OCI-LY1 (cell line): ENCODE measurements around the gene CREB5.

ENCODE experiments used
- H2AFZ ChIP-seq: fragments of 200-600 bp; sonication (generic), shearing (Covaris generic); 2 replicates; pipeline ENCODE4 v1.6.0; 2014; ENCODE audit warnings: antibody characterized with exemption, mild to moderate bottlenecking, low read length
- H3F3A ChIP-seq: fragments of 200-600 bp; sonication (generic), shearing (Covaris generic); 2 replicates; pipeline ENCODE4 v1.6.0; 2014; ENCODE audit warnings: mild to moderate bottlenecking, antibody characterized with exemption, low read length, moderate library complexity; ENCODE audit not compliant: insufficient read depth
- H3K27ac ChIP-seq: fragments of 200-600 bp; sonication (generic); 2 replicates; pipeline ENCODE4 v1.5.1; 2014; ENCODE audit warnings: low read length, mixed run types, mild to moderate bottlenecking, low read depth; ENCODE audit not compliant: poor library complexity, severe bottlenecking
- H3K27me3 ChIP-seq: fragments of 200-600 bp; sonication (generic); 2 replicates; pipeline ENCODE4 v1.6.0; 2014; ENCODE audit warnings: antibody characterized with exemption, mild to moderate bottlenecking, low read length, moderate library complexity; ENCODE audit not compliant: insufficient read depth
- H3K36me3 ChIP-seq: fragments of 200-600 bp; sonication (generic); 2 replicates; pipeline ENCODE4 v1.6.1; 2014; ENCODE audit warnings: mild to moderate bottlenecking, antibody characterized with exemption, low read length, moderate library complexity, mixed read lengths; ENCODE audit not compliant: insufficient read depth
- H3K4me1 ChIP-seq: fragments of 200-600 bp; sonication (generic); 2 replicates; pipeline ENCODE4 v1.5.1; 2014; ENCODE audit warnings: mild to moderate bottlenecking, low read length, moderate library complexity; ENCODE audit not compliant: insufficient read depth, severe bottlenecking
- H3K4me2 ChIP-seq: fragments of 200-600 bp; sonication (generic), shearing (Covaris generic); 2 replicates; pipeline ENCODE4 v1.6.1; 2014; ENCODE audit warnings: low read length
- H3K4me3 ChIP-seq: fragments of 200-600 bp; sonication (generic); 2 replicates; pipeline ENCODE4 v1.5.1; 2014; ENCODE audit warnings: low read length, low read depth, mild to moderate bottlenecking, mixed read lengths; ENCODE audit not compliant: poor library complexity, severe bottlenecking
- H3K79me2 ChIP-seq: fragments of 200-600 bp; shearing (Covaris generic); 2 replicates; pipeline ENCODE4 v1.6.1; 2016; ENCODE audit warnings: mixed run types, low read length, mixed read lengths; ENCODE audit not compliant: insufficient read depth
- H3K9ac ChIP-seq: fragments of 200-600 bp; sonication (generic), shearing (Covaris generic); 2 replicates; pipeline ENCODE4 v1.6.1; 2014; ENCODE audit warnings: mild to moderate bottlenecking, low read length, mixed read lengths
- H3K9me2 ChIP-seq: fragments of 200-600 bp; sonication (generic), shearing (Covaris generic); 2 replicates; pipeline ENCODE4 v1.6.1; 2014; ENCODE audit warnings: low read depth, mild to moderate bottlenecking, low read length, mixed read lengths
- H3K9me3 ChIP-seq: fragments of 200-600 bp; shearing (Covaris generic); 2 replicates; pipeline ENCODE4 v1.6.1; 2014; ENCODE audit warnings: low read length, mixed read lengths
- H4K20me1 ChIP-seq: fragments of 200-600 bp; sonication (generic), shearing (Covaris generic); 2 replicates; pipeline ENCODE4 v1.6.0; 2016; ENCODE audit warnings: mild to moderate bottlenecking, low read length; ENCODE audit not compliant: insufficient read depth
- CTCF ChIP-seq: fragments of 200-600 bp; sonication (generic), shearing (Covaris generic); IDR thresholded peaks from 2 replicates; pipeline ENCODE4 v1.5.1; 2017; ENCODE audit warnings: mild to moderate bottlenecking, antibody characterized with exemption, low read length, moderate library complexity, mixed read lengths
- EZH2 ChIP-seq: fragments of 200-600 bp; sonication (generic), shearing (Covaris generic); IDR thresholded peaks from 2 replicates; pipeline ENCODE4 v1.8.0; 2017; ENCODE audit warnings: borderline replicate concordance, mixed run types, mild to moderate bottlenecking, antibody characterized with exemption, low read length, moderate library complexity, mixed read lengths

The CREB5 gene

GRCh38 chr7:28815369-28815927, 403.1 kb downstream of the CREB5 start:
- H3K4me3 ChIP-seq = no peak overlapping the region
- no peak overlapping the region for H2AFZ ChIP-seq
- TF ChIP-seq EZH2 (no peak), CTCF (no peak)
- peak overlapping the region; percentile 22 for H3K9ac ChIP-seq
- H3K4me1 ChIP-seq = peaks cover 44% of the 10 kb centered on the region
- no peaks in the 10 kb centered on the region for H3F3A ChIP-seq
- no peaks in the 10 kb centered on the region for H3K9me2 ChIP-seq
- no peaks in the 10 kb centered on the region for H3K79me2 ChIP-seq
- no peaks in the 10 kb centered on the region for H3K9me3 ChIP-seq
- peak overlapping the region; percentile 34 for H3K4me2 ChIP-seq
- H3K27me3 ChIP-seq = no peaks in the 10 kb centered on the region
- peak overlapping the region; percentile 64 for H3K27ac ChIP-seq
- H4K20me1 ChIP-seq = no peaks in the 10 kb centered on the region
- H3K36me3 ChIP-seq = peaks cover 37% of the 10 kb centered on the region

- Histone ChIP-seq H3K27me3 (no peaks in the 10 kb centered on the region), H3K27ac (peak overlapping the region; percentile 64), H3K4me2 (peak overlapping the region; percentile 34), H3K4me3 (no peak overlapping the region), H3K36me3 (peaks cover 40% of the 10 kb centered on the region), H4K20me1 (no peaks in the 10 kb centered on the region), H3K9me3 (no peaks in the 10 kb centered on the region), H3F3A (no peaks in the 10 kb centered on the region), H3K4me1 (peaks cover 44% of the 10 kb centered on the region), H3K9me2 (no peaks in the 10 kb centered on the region), H3K79me2 (no peaks in the 10 kb centered on the region), H3K9ac (no peak overlapping the region), H2AFZ (no peak overlapping the region)
- TF ChIP-seq CTCF (no peak), EZH2 (no peak)
These were observed 403.6 kb downstream of the CREB5 start for GRCh38 chr7:28815928-28816373.

- no peak overlapping the region for H3K4me2 ChIP-seq
- no peak overlapping the region for H3K9ac ChIP-seq
- no peaks in the 10 kb centered on the region for H3K27me3 ChIP-seq
- H2AFZ ChIP-seq = no peak overlapping the region
- H3K9me3 ChIP-seq = no peaks in the 10 kb centered on the region
- peaks cover 23% of the 10 kb centered on the region for H3K4me1 ChIP-seq
- H3K36me3 ChIP-seq = peaks cover 56% of the 10 kb centered on the region
- no peak for TF ChIP-seq EZH2
- no peak for TF ChIP-seq CTCF
- no peaks in the 10 kb centered on the region for H3K79me2 ChIP-seq
- H3F3A ChIP-seq = no peaks in the 10 kb centered on the region
- no peak overlapping the region for H3K27ac ChIP-seq
- H3K4me3 ChIP-seq = no peak overlapping the region
- no peaks in the 10 kb centered on the region for H4K20me1 ChIP-seq
- no peaks in the 10 kb centered on the region for H3K9me2 ChIP-seq
These were observed 406.7 kb downstream of the CREB5 start for GRCh38 chr7:28818996-28819395.
